Measurements from ENCODE around the gene RPL36AL.
A peak's percentile ranks its signal among the peaks of the same experiment; 100 is the strongest.

RPL36AL gene

GRCh38 chr14:49581209-49582112 is 39.0 kb downstream of the RPL36AL start:
- TF ChIP-seq POLR2A (IDR thresholded peaks at IDR 0.05; ENCODE audit: low read length) (no peak), GATA1 (IDR thresholded peaks at IDR 0.05; ENCODE audit: low read depth, low read length) (no peak)
- DNase-seq: peak in 1 of 2 experiments; percentile 25

- DNase-seq: no peak
These were observed 40.6 kb downstream of the RPL36AL start for GRCh38 chr14:49579841-49580240.

GRCh38 chr14:49578141-49578540 is 42.3 kb downstream of the RPL36AL start:
- no peak for DNase-seq
- TF ChIP-seq POLR2A (IDR thresholded peaks at IDR 0.05; ENCODE audit: low read length): no peak
- TF ChIP-seq GATA1 (IDR thresholded peaks at IDR 0.05; ENCODE audit: low read depth, low read length): no peak

More at GRCh38 chr14:49579841-49580240, 40.6 kb downstream of the RPL36AL start:
- no peak for TF ChIP-seq POLR2A (IDR thresholded peaks at IDR 0.05; ENCODE audit: low read length)
- no peak for TF ChIP-seq GATA1 (IDR thresholded peaks at IDR 0.05; ENCODE audit: low read depth, low read length)

- no peak for DNase-seq
- no peak for TF ChIP-seq GATA1 (IDR thresholded peaks at IDR 0.05; ENCODE audit: low read depth, low read length)
- no peak for TF ChIP-seq POLR2A (IDR thresholded peaks at IDR 0.05; ENCODE audit: low read length)
These were observed 46.4 kb downstream of the RPL36AL start for GRCh38 chr14:49574038-49574437.

GRCh38 chr14:49569281-49569680 is 51.1 kb downstream of the RPL36AL start:
- no peak for TF ChIP-seq GATA1 (IDR thresholded peaks at IDR 0.05; ENCODE audit: low read depth, low read length)
- TF ChIP-seq POLR2A (IDR thresholded peaks at IDR 0.05; ENCODE audit: low read length): no peak
- no peak for DNase-seq

Data from erythroblast (primary cell).